HepG2 (cell line): ENCODE results near the gene ZMYM1. TPM values are rescaled to one million over a fixed set of nuclear protein-coding genes. Genes with fewer than 3 reads are reported as not detected.
A peak's percentile ranks its signal among the peaks of the same experiment; 100 is the strongest.
"Not testable (repeated sequence)": the region's sequence is repeated elsewhere in the genome, so short reads cannot be mapped to it uniquely, and the experiment has no call there.

ENCODE experiments used
- ATAC-seq: fragments of 200-7000 bp; cut with Tn5 transposase; 3 replicates; pipeline ENCODE4 v1.9.1; 2020; ENCODE audit warnings: mild to moderate bottlenecking, moderate library complexity
- BruUV-seq: library from RNA; stranded (reverse); fragments of 400-500 nt; replicated peaks from 2 replicates; lab custom pipeline; 2021; lab: Mats Ljungman, UMichigan
- CTCF ChIA-PET: fragments of 300-600 bp; formaldehyde crosslinking; extraction: SDS; loops from one replicate; lab custom pipeline; 2021; ENCODE audit warnings: low total read pairs, inconsistent platforms, low intra/inter-chr PET ratio; lab: Yijun Ruan, JAX
- POLR2A ChIA-PET: fragments of 350-600 bp; sonication (Branson Sonifier 250); formaldehyde crosslinking; loops from one replicate; lab custom pipeline; 2020; ENCODE audit warnings: antibody characterized with exemption, inconsistent platforms; lab: Yijun Ruan, JAX
- DNase-seq: peaks from one replicate; pipeline ENCODE4 v3.0.0-alpha.2; 2015; ENCODE audit warnings: low spot score
- FAIRE-seq: peaks from 3 replicates; lab custom pipeline; 2011; peaks lifted over from hg19 to GRCh38; lab: Jason Lieb, UNC
- H2AFZ ChIP-seq: one replicate; pipeline ENCODE4 v1.6.1; 2011; ENCODE audit warnings: low read length, inconsistent platforms
- H3K27ac ChIP-seq: fragments of 300-600 bp; 3 replicates; pipeline ENCODE4 v1.8.0; 2011; ENCODE audit warnings: mixed run types, mild to moderate bottlenecking, mixed read lengths, low read length, inconsistent platforms; ENCODE audit not compliant: insufficient read depth; ENCODE audit errors: extremely low read length
- H3K27me3 ChIP-seq, 2 experiments: fragments of 200-600 bp in 1 of 2; 2 replicates in 1 of 2; 3 replicates in 1 of 2; pipeline versions ENCODE4 v1.6.0 to v1.8.0; 2011; ENCODE audit warnings: low read length in 2 of 2, mild to moderate bottlenecking in 2 of 2, moderate library complexity in 2 of 2, inconsistent platforms in 1 of 2; ENCODE audit not compliant: insufficient read depth in 2 of 2, control insufficient read depth in 1 of 2
- H3K36me3 ChIP-seq, 2 experiments: fragments of 200-600 bp in 1 of 2; replicated peaks in 1 of 2; 2 replicates in 1 of 2; 3 replicates in 1 of 2; pipeline versions ENCODE4 v1.5.1 to v1.8.0; 2011; ENCODE audit warnings: low read length in 2 of 2, inconsistent platforms in 1 of 2; ENCODE audit not compliant: insufficient read depth in 2 of 2, control insufficient read depth in 1 of 2
- H3K4me1 ChIP-seq: 2 replicates; pipeline ENCODE4 v1.5.1; 2012; ENCODE audit warnings: low read length, inconsistent platforms; ENCODE audit not compliant: insufficient read depth
- H3K4me2 ChIP-seq: 2 replicates; pipeline ENCODE4 v1.6.0; 2011; ENCODE audit warnings: low read depth, low read length, inconsistent platforms
- H3K4me3 ChIP-seq, 3 experiments: fragments of 200-600 bp in 1 of 3; sonication (generic), shearing (Covaris generic) in 1 of 3; replicated peaks in 1 of 3; 2 replicates each; pipeline ENCODE4 v1.5.1; 2011 to 2016; ENCODE audit warnings: low read length in 3 of 3, inconsistent platforms in 2 of 3, low read depth in 2 of 3, mild to moderate bottlenecking in 2 of 3, control low read depth in 1 of 3, mixed read lengths in 1 of 3; ENCODE audit not compliant: insufficient read depth in 1 of 3
- H3K79me2 ChIP-seq: one replicate; pipeline ENCODE4 v1.6.1; 2011; ENCODE audit warnings: low read length, inconsistent platforms; ENCODE audit not compliant: insufficient read depth
- H3K9ac ChIP-seq: 2 replicates; pipeline ENCODE4 v1.6.0; 2011; ENCODE audit warnings: mild to moderate bottlenecking, low read depth, low read length, inconsistent platforms; ENCODE audit not compliant: insufficient read depth
- H3K9me3 ChIP-seq: 2 replicates; pipeline ENCODE4 v1.5.1; 2012; ENCODE audit warnings: mild to moderate bottlenecking, low read length
- H4K20me1 ChIP-seq: 2 replicates; pipeline ENCODE4 v1.6.0; 2011; ENCODE audit warnings: inconsistent platforms, mild to moderate bottlenecking, low read length, moderate library complexity; ENCODE audit not compliant: insufficient read depth
- DPF2 ChIP-seq: sonication (generic); formaldehyde crosslinking; IDR thresholded peaks from 2 replicates; pipeline ENCODE4 v1.4.0; 2020; ENCODE audit warnings: mild to moderate bottlenecking, low read depth, missing genetic modification reagents, borderline replicate concordance
- NFKBIZ ChIP-seq: IDR thresholded peaks from 2 replicates; pipeline ENCODE4 v1.6.1; 2018; ENCODE audit warnings: missing genetic modification reagents, missing compliant biosample characterization
- PHF5A ChIP-seq: IDR thresholded peaks from one replicate; pipeline ENCODE4 v1.6.1; 2018; ENCODE audit warnings: low read depth, missing genetic modification reagents; ENCODE audit not compliant: unreplicated experiment
- ZNF234 ChIP-seq: sonication (generic); formaldehyde crosslinking; conservative IDR thresholded peaks from 2 replicates; pipeline ENCODE4 v1.5.1; 2020; ENCODE audit warnings: mild to moderate bottlenecking, missing genetic modification reagents
- ZNF296 ChIP-seq: sonication (generic); formaldehyde crosslinking; conservative IDR thresholded peaks from 2 replicates; pipeline ENCODE4 v1.5.0; 2020; ENCODE audit warnings: mild to moderate bottlenecking, missing genetic modification reagents
- ZNF382 ChIP-seq: sonication (generic); formaldehyde crosslinking; IDR thresholded peaks from 2 replicates; pipeline ENCODE4 v1.5.0; 2020; ENCODE audit warnings: missing genetic modification reagents, mild to moderate bottlenecking, borderline replicate concordance
- whole genome bisulfite sequencing: methylation state at CpG from one replicate; pipeline ENCODE4 v1.1.6; 2017; ENCODE audit warnings: low lambda C conversion rate; 5-methylcytosine and 5-hydroxymethylcytosine counted together
- in situ Hi-C: cut with HindIII; loops from 2 replicates; pipeline ENCODE4 v1.10.0; 2017; ENCODE audit warnings: low pct_unique_long_range_greater_than_20kb; ENCODE audit not compliant: extremely low pct_ligation_motif_present
- intact Hi-C: fragments of 100-400 bp; cut with micrococcal nuclease; formaldehyde crosslinking; loops from one replicate; pipeline ENCODE4 v1.10.0; 2022; ENCODE audit not compliant: unreplicated experiment
- polyA plus RNA-seq, 8 experiments: library from polyadenylated mRNA; depleted of rRNA in 3 of 8; stranded (reverse) in 7 of 8; unstranded in 1 of 8; fragments of >200 nt; fragmentation: Illumina TruSeq in 4 of 8; extraction: Trizol in 4 of 8; gene quantifications; 2 replicates each; pipeline versions ENCODE4 v1.2.1 to v1.2.3, GENCODE V29; 2011 to 2016; ENCODE audit warnings: low read depth in 4 of 8, missing spikeins in 1 of 8, mixed read lengths in 1 of 8; ENCODE audit not compliant: insufficient read depth in 1 of 8
- total RNA-seq, 5 experiments: library from RNA; depleted of rRNA; stranded (reverse); fragments of >200 nt; fragmentation: Illumina TruSeq; extraction: Trizol; gene quantifications; 2 replicates each; pipeline ENCODE4 v1.2.3, GENCODE V29; 2016; ENCODE audit warnings: low read depth in 1 of 5

Gene ZMYM1
- total and polyA plus RNA-seq, 2 of the 13 experiments (the other 11 are each of a cell fraction or from before 2014, with no cell fraction given) = 10.0 to 16.2 TPM

GRCh38 chr1:35143737-35144508 lies 64.7 kb downstream of the ZMYM1 start:
- intact Hi-C loops (no loop called here), in situ Hi-C loops (no loop called here)
- ChIA-PET CTCF (no interaction called here), POLR2A (no interaction called here)
- DNase-seq = no peak
- Histone ChIP-seq H3K36me3 (no peaks in the 10 kb centered on the region), H2AFZ (no peak overlapping the region), H3K4me2 (no peak overlapping the region), H3K79me2 (no peaks in the 10 kb centered on the region), H3K27ac (no peak overlapping the region), H3K9me3 (no peaks in the 10 kb centered on the region), H3K27me3 (peaks cover 0 to 16% of the 10 kb centered on the region in 2 experiments; a peak in 1 of 5 replicates), H3K4me3 (no peak overlapping the region), H3K4me1 (no peaks in the 10 kb centered on the region), H4K20me1 (no peaks in the 10 kb centered on the region), H3K9ac (no peak overlapping the region)
- no peak for FAIRE-seq
- BruUV-seq = no TSS peak
- ATAC-seq = no peak
- WGBS = 55% methylated on average over 12 of the region's 12 CpGs
- TF ChIP-seq ZNF382 (CRISPR knock-in tag) (no peak), ZNF234 (CRISPR knock-in tag) (no peak), NFKBIZ (CRISPR knock-in tag) (no peak), DPF2 (no peak), PHF5A (CRISPR knock-in tag) (no peak), ZNF296 (CRISPR knock-in tag) (no peak)

GRCh38 chr1:35145892-35146549 lies 66.8 kb downstream of the ZMYM1 start:
- FAIRE-seq, H3K4me3 ChIP-seq, in situ Hi-C loops, intact Hi-C loops, H3K9ac ChIP-seq, CTCF ChIA-PET, DNase-seq, H2AFZ ChIP-seq, H4K20me1 ChIP-seq, BruUV-seq, H3K4me1 ChIP-seq, H3K27ac ChIP-seq, POLR2A ChIA-PET, H3K9me3 ChIP-seq, H3K79me2 ChIP-seq, H3K36me3 ChIP-seq: not testable (repeated sequence)
- 21% methylated on average over 7 of the region's 13 CpGs for WGBS
- peak; percentile 40; the same call in 2 of the 3 replicates for ATAC-seq
- Histone ChIP-seq H3K4me2 (0 out of 2 replicates have a peak overlapping the region, but pooled peaks have one; percentile 12), H3K27me3 (peaks cover 0 to 16% of the 10 kb centered on the region in 2 experiments; a peak in 1 of 5 replicates)
